ENCODE measurements around the gene BDNF. TPM values are rescaled to one million over a fixed set of nuclear protein-coding genes. Genes with fewer than 3 reads are reported as not detected.

The BDNF gene
- total RNA-seq, 1 donor from 2014 or later = 0.22 TPM

Other genes with a start within 250 kb of the BDNF start
- 50.6 TPM for gene LGR4, start 227.7 kb downstream of the BDNF start, total RNA-seq
- 26.8 TPM for gene LIN7C, start 193.7 kb downstream of the BDNF start, total RNA-seq

All from mesenteric fat pad (tissue), 1 donor.